Activated gamma-delta T cell treated with Interleukin-2 at 50 U/mL for 16 hours (primary cell): ENCODE results near the gene HYAL1.

Experiments
- DNase-seq: peaks from one replicate; pipeline ENCODE4 v3.0.0-alpha.2; 2020

The HYAL1 gene

GRCh38 chr3:50256978-50257890, 46.1 kb downstream of the HYAL1 start:
- DNase-seq = no peak

- no peak for DNase-seq
Measured at GRCh38 chr3:50255251-50255615, 48.1 kb downstream of the HYAL1 start.

GRCh38 chr3:50254577-50255250, 48.7 kb downstream of the HYAL1 start:
- no peak for DNase-seq

- DNase-seq = no peak
Measured at GRCh38 chr3:50251220-50251619, 52.2 kb downstream of the HYAL1 start.

GRCh38 chr3:50250514-50250913, 52.9 kb downstream of the HYAL1 start:
- DNase-seq = no peak
